Epithelial cell of esophagus (primary cell): Measurements from ENCODE around the gene ZNF530.

Source experiments
- DNase-seq: peaks from one replicate; pipeline ENCODE4 v3.0.0; 2010; ENCODE audit warnings: low read depth
- H3K4me3 ChIP-seq: 2 replicates; pipeline ENCODE4 v1.5.1; 2011; ENCODE audit warnings: mild to moderate bottlenecking, low read length, control low read depth
- TF ChIP-seq, protein P1 (sequence below): IDR thresholded peaks from 2 replicates; pipeline ENCODE4 v1.5.1; 2011; ENCODE audit warnings: low read depth, mild to moderate bottlenecking, low read length, control low read depth, inconsistent platforms; ENCODE audit not compliant: insufficient read depth; ENCODE audit errors: missing control alignments

The ZNF530 gene

DNA sequence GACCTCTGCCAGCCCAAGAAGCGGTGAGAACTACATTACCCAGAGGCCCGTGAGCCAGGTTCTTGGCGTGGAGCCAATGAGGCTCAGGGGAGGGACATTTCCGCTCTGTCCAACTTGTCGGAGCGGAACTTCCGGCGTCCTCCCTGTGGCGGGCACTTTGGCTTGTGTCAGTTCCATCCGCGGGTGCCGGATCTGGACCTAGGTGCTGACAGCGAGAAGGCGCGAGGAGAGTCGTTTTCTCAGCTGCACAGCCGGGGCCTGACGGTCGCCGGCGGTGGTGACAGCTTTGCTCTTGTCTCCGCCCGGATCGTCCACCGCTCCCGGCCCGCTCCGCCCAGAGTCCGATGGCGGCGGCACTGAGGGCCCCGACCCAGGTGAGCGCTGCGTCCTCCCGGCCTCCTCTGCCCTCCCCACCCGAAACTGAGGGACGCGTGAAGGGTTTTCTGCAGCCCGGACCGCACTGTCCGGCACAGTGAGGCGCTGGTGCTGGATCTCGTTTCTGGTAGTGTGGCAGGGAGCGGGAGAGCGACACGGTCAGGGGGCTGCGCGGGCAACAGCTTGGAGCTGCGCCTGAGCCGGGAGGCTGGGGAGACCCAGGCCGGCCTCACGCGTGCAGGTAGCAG lies at the start of gene ZNF530:
ZNF530 (plus strand) TSS at position 125 of the 623 bp plus-strand sequence. CDS start 4,461 bp downstream, outside the sequence.
- TF ChIP-seq, protein P1, sequence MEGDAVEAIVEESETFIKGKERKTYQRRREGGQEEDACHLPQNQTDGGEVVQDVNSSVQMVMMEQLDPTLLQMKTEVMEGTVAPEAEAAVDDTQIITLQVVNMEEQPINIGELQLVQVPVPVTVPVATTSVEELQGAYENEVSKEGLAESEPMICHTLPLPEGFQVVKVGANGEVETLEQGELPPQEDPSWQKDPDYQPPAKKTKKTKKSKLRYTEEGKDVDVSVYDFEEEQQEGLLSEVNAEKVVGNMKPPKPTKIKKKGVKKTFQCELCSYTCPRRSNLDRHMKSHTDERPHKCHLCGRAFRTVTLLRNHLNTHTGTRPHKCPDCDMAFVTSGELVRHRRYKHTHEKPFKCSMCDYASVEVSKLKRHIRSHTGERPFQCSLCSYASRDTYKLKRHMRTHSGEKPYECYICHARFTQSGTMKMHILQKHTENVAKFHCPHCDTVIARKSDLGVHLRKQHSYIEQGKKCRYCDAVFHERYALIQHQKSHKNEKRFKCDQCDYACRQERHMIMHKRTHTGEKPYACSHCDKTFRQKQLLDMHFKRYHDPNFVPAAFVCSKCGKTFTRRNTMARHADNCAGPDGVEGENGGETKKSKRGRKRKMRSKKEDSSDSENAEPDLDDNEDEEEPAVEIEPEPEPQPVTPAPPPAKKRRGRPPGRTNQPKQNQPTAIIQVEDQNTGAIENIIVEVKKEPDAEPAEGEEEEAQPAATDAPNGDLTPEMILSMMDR: no peak
- peak; percentile 94 for DNase-seq
- H3K4me3 ChIP-seq: peak within 1 kb of the TSS; percentile 75

DNA sequence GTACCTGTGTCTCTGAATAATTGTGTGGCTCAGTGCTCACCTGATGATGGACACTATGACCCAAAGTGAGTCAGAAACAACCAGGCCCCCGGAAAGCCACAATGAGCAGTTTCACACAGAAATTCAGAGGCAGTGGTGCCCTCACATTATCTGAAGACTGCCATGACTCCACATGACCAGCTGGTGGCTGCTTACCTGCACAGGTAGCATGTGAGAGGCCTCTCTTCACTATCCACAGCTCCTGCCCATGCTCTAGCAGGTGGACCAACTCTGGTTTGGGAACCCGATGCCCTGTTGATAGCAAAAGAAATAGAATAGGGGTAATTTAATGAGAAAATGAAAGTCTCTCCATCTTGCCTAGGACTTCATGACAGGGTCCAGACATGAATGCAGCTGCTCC lies 47.3 kb upstream of the ZNF530 start:
- no peak for DNase-seq
- H3K4me3 ChIP-seq: no peak overlapping the region
- TF ChIP-seq, protein P1: no peak

DNA sequence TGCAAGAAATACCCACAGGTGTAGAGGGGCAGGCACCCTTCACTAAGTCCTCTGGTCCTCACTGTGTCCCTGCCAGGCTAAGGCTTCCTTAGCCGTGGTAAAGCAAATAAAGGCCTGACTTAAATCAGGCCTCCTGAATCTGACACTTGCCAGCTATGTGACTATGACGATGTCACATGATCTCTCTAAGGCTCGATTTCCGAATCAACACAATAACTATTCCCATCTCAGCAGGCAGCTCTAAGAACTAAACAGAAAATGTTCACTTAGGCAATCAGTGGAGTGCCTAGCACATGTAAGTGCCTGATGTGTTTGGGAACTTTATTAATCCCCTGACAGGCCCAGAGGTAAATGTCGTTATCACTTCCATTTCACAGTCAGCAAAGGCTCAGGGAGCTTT lies 42.0 kb upstream of the ZNF530 start:
- no peak for DNase-seq
- no peak overlapping the region for H3K4me3 ChIP-seq
- TF ChIP-seq, protein P1: no peak

DNA sequence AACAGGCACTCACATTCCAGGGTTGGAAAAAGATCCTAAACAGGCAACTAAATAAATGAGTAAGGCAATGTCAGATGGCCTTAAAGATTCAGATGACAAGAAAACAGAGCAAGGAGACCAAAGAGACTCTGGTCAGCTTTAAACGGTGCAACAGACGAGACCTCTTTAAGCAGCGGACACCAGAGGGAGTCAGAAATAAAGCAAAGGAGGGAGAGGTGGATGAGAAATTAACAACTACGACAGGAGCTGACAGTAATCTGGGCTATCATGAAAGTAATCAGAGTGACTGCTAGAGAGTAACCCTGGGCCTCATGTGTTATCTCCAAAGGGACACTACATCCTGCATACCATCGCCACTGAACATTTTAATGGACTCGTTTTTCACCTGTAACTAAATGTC lies 41.2 kb upstream of the ZNF530 start:
- peak overlapping the region; percentile 90 for H3K4me3 ChIP-seq
- TF ChIP-seq, protein P1: peak; percentile 31
- peak; percentile 23 for DNase-seq

- peak; percentile 23 for DNase-seq
- H3K4me3 ChIP-seq: peak overlapping the region; percentile 90
- TF ChIP-seq, protein P1: no peak
Observed at GRCh38 chr19:57559008-57559403, 40.7 kb upstream of the ZNF530 start.

- peak; percentile 93 for DNase-seq
- peak within 1 kb of the TSS; percentile 90 for H3K4me3 ChIP-seq
- TF ChIP-seq, protein P1: no peak
Observed at GRCh38 chr19:57559404-57560025, 40.2 kb upstream of the ZNF530 start, which contains the start of gene ZNF550. ZNF550 (minus strand) TSS chr19:57559863; CDS start chr19:57559682, 181 bp downstream.
